ENCODE measurements around the gene KRT1.

GRCh38 chr12:52657250-52657902 is 22.8 kb downstream of the KRT1 start:
- TF ChIP-seq ARNT (IDR thresholded peaks at IDR 0.05): no peak
- TF ChIP-seq FOXK2 (IDR thresholded peaks at IDR 0.05): no peak
- no peak for TF ChIP-seq BHLHE40 (IDR thresholded peaks at IDR 0.05; ENCODE audit: borderline replicate concordance)
- no peak for TF ChIP-seq ZNF384 (IDR thresholded peaks at IDR 0.05)
- no peak for TF ChIP-seq SP1 (IDR thresholded peaks at IDR 0.05)
- no peak for TF ChIP-seq FOXM1 (IDR thresholded peaks at IDR 0.05; ENCODE audit: borderline replicate concordance)
